ENCODE results near the gene KCNK4. TPM values are rescaled to one million over a fixed set of nuclear protein-coding genes. Genes with fewer than 3 reads are reported as not detected.
"Not testable (repeated sequence)": the region's sequence is repeated elsewhere in the genome, so short reads cannot be mapped to it uniquely, and the experiment has no call there.

The KCNK4 gene
- total and polyA plus RNA-seq, 11 donors: not detected

DNA sequence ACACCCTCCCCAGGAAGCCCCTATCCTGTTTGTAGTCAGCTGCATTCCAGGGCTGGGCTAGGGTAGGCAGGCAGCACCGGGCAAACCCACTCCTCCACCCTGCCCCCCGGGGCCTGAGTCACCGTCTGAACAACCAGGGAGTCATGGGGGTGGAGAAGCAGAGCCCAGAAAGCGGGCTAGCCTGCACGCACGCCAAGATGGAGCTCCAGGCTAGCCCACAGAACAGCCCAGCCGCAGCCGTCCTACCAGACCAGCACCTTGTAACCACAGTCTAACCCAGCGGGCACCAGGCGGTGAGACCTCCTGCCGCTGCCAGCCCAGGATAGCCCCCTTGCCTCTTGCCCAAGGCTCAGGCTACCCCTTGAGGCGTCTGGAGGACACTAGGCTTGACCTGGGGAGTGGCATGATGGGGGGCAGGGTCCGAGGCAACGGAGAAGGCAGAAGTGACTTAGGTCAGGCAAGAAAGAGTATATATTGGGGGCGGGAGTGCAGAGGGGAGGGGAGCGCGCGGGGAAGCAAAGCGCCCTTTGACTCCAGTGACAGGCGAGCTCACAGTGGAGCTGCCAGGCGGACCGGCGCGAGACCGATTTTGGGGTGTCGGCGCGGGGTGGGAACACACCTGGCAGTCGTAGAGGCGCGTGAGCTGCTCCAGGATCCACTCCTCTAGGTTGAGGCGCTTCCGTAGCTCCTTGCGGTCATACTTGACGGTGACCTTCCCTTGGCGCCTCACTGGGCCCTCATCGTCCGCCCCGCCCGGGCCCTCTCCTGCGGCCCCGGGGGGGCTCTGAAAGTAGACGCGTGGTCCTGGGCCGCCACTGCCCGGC is 45.1 kb upstream of the KCNK4 start:
- peak overlapping the region; percentile 25 to 90 (median 72) for H3K4me3 ChIP-seq
- 1% methylated on average over 41 to 46 of the region's 46 CpGs for WGBS, 4 donors
- DNase-seq: peak in 4 of 5 donors; percentile 60 to 94 (median 74)
- H3K9me3 ChIP-seq: no peaks in the 10 kb centered on the region
- ATAC-seq: peak in 1 of 4 donors; percentile 1
- H3K27me3 ChIP-seq: no peaks in the 10 kb centered on the region
- H3K4me1 ChIP-seq: peaks cover 5 to 63% (median 34%) of the 10 kb centered on the region in 12 donors
- intact Hi-C loops (cut with DNase I): loop anchor here in 2 of 10 donors (2.0 kb wide), 2 partner anchors 23 to 59 kb away; partner anchors contain the start of gene ESRRA (in 2 of the 2)
- peaks cover 0 to 15% (median 8%) of the 10 kb centered on the region in 9 donors for H3K36me3 ChIP-seq
- TF ChIP-seq POLR2A (IDR thresholded peaks at IDR 0.05): peak in 1 of 2 donors; percentile 11
- TF ChIP-seq, protein P1, sequence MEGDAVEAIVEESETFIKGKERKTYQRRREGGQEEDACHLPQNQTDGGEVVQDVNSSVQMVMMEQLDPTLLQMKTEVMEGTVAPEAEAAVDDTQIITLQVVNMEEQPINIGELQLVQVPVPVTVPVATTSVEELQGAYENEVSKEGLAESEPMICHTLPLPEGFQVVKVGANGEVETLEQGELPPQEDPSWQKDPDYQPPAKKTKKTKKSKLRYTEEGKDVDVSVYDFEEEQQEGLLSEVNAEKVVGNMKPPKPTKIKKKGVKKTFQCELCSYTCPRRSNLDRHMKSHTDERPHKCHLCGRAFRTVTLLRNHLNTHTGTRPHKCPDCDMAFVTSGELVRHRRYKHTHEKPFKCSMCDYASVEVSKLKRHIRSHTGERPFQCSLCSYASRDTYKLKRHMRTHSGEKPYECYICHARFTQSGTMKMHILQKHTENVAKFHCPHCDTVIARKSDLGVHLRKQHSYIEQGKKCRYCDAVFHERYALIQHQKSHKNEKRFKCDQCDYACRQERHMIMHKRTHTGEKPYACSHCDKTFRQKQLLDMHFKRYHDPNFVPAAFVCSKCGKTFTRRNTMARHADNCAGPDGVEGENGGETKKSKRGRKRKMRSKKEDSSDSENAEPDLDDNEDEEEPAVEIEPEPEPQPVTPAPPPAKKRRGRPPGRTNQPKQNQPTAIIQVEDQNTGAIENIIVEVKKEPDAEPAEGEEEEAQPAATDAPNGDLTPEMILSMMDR (IDR thresholded peaks at IDR 0.05): no peak
- peak overlapping the region; percentile 49 to 95 (median 86) for H3K27ac ChIP-seq

- not testable (repeated sequence) for H3K9me3 ChIP-seq, ATAC-seq, DNase-seq, H3K27me3 ChIP-seq
- TF ChIP-seq, protein P1 (IDR thresholded peaks at IDR 0.05): peak in 1 of 12 donors; percentile 10
- Histone ChIP-seq H3K4me1 (peaks cover 5 to 65% (median 35%) of the 10 kb centered on the region in 12 donors), H3K36me3 (peaks cover 0 to 15% (median 8%) of the 10 kb centered on the region in 9 donors), H3K4me3 (peak overlapping the region; percentile 25 to 90 (median 72)), H3K27ac (peak overlapping the region; percentile 49 to 96 (median 89))
- 0 to 2% (median 1%) methylated on average over 4 to 43 of the region's 43 CpGs for whole genome bisulfite sequencing, 4 donors
- intact Hi-C loops (cut with DNase I): loop anchor here in 2 of 10 donors (2.0 kb wide), 2 partner anchors 22 to 58 kb away; partner anchors contain the start of gene ESRRA (in 2 of the 2)
Observed at GRCh38 chr11:64246621-64246870, 44.6 kb upstream of the KCNK4 start.

GRCh38 chr11:64246871-64247728 is 44.0 kb upstream of the KCNK4 start, which contains the start of gene PPP1R14B:
PPP1R14B (minus strand) TSS chr11:64246943; CDS start chr11:64246673, 270 bp downstream.
- Histone ChIP-seq H3K36me3 (peaks cover 0 to 15% (median 8%) of the 10 kb centered on the region in 9 donors), H3K4me3 (peak within 1 kb of the TSS; percentile 56 to 90 (median 72)), H3K27me3 (no peaks in the 10 kb centered on the region), H3K4me1 (peaks cover 5 to 65% (median 37%) of the 10 kb centered on the region in 12 donors), H3K27ac (peak within 1 kb of the TSS; percentile 49 to 96 (median 92)), H3K9me3 (no peaks in the 10 kb centered on the region)
- ATAC-seq (peak; percentile 58 to 74 (median 68)), DNase-seq (peak; percentile 90 to 94 (median 93))
- WGBS, 4 donors: 0 to 1% (median 1%) methylated on average over 23 to 74 of the region's 74 CpGs
- intact Hi-C loops (cut with DNase I): loop anchor here in 2 of 10 donors (2.0 kb wide), 2 partner anchors 22 to 58 kb away; partner anchors contain the start of gene ESRRA (in 2 of the 2)
- TF ChIP-seq POLR2A (IDR thresholded peaks at IDR 0.05): peak in 1 of 2 donors; percentile 50
- TF ChIP-seq, protein P1 (IDR thresholded peaks at IDR 0.05): peak in 7 of 12 donors; percentile 8 to 31 (median 18)
